Suprapubic skin (tissue), 4 donors: ENCODE results near the gene FUBP1. TPM values are rescaled to one million over a fixed set of nuclear protein-coding genes. Genes with fewer than 3 reads are reported as not detected.

ENCODE experiments used
- DNase-seq, 2 donors: peaks; one replicate each; pipeline ENCODE4 v3.0.0-alpha.2; 2019; ENCODE audit warnings: low spot score in 2 of 2
- H3K27ac ChIP-seq: fragments of 200-600 bp; sonication (generic); one replicate; pipeline ENCODE4 v1.5.1; 2019
- H3K27me3 ChIP-seq: fragments of 200-600 bp; sonication (generic); one replicate; pipeline ENCODE4 v1.5.1; 2019
- H3K36me3 ChIP-seq: fragments of 200-600 bp; sonication (generic); one replicate; pipeline ENCODE4 v1.5.1; 2019
- H3K4me1 ChIP-seq: fragments of 200-600 bp; sonication (generic); one replicate; pipeline ENCODE4 v1.5.1; 2019
- H3K4me3 ChIP-seq: fragments of 200-600 bp; sonication (generic); one replicate; pipeline ENCODE4 v1.5.1; 2019; ENCODE audit warnings: mild to moderate bottlenecking
- H3K9me3 ChIP-seq: fragments of 200-600 bp; sonication (generic); one replicate; pipeline ENCODE4 v1.5.1; 2019
- CTCF ChIP-seq, 2 donors: fragments of 200-600 bp in 1 of 2; fragments of 450-650 bp in 1 of 2; sonication (generic) in 1 of 2; IDR thresholded peaks; one replicate each; pipeline ENCODE4 v1.5.1; 2016 to 2019; ENCODE audit warnings: antibody characterized with exemption in 2 of 2, mild to moderate bottlenecking in 1 of 2, moderate library complexity in 1 of 2
- EP300 ChIP-seq: sonication (generic); formaldehyde crosslinking; IDR thresholded peaks from one replicate; pipeline ENCODE4 v1.6.1; 2017; ENCODE audit warnings: antibody characterized with exemption
- POLR2A ChIP-seq, 2 donors: fragments of 450-650 bp; IDR thresholded peaks; one replicate each; pipeline ENCODE4 v1.6.1; 2017; ENCODE audit warnings: antibody characterized with exemption in 2 of 2, mild to moderate bottlenecking in 2 of 2, moderate library complexity in 2 of 2
- POLR2AphosphoS5 ChIP-seq, 3 donors: sonication (generic); formaldehyde crosslinking; IDR thresholded peaks; one replicate each; pipeline ENCODE4 v1.6.1; 2017; ENCODE audit warnings: antibody characterized with exemption in 3 of 3
- WGBS: methylation state at CpG from one replicate; pipeline ENCODE4 v1.1.5; 2018; 5-methylcytosine and 5-hydroxymethylcytosine counted together
- total RNA-seq, 4 donors: library from RNA; depleted of rRNA; stranded (reverse); fragments of >200 nt; gene quantifications; one replicate each; pipeline ENCODE4 v1.1.0, GENCODE V29; 2016

The FUBP1 gene
- total RNA-seq, 4 donors from 2014 or later, result 57.9 to 178 (median 68.5) TPM

- 59% methylated on average over 3 of the region's 3 CpGs for WGBS
- Histone ChIP-seq H3K27me3 (no peaks in the 10 kb centered on the region), H3K4me1 (peaks cover 31% of the 10 kb centered on the region), H3K36me3 (peaks cover 10% of the 10 kb centered on the region), H3K27ac (no peak overlapping the region), H3K9me3 (no peaks in the 10 kb centered on the region), H3K4me3 (no peak overlapping the region)
- no peak for DNase-seq
- no peak for TF ChIP-seq POLR2AphosphoS5 (IDR thresholded peaks at IDR 0.05)
- TF ChIP-seq CTCF (IDR thresholded peaks at IDR 0.05), result no peak
- TF ChIP-seq POLR2A (IDR thresholded peaks at IDR 0.05), result no peak
- no peak for TF ChIP-seq EP300
Measured at GRCh38 chr1:78009836-78010235, 31.0 kb upstream of the FUBP1 start.

GRCh38 chr1:78009276-78009675 lies 30.4 kb upstream of the FUBP1 start:
- Histone ChIP-seq H3K27me3 (no peaks in the 10 kb centered on the region), H3K4me1 (peaks cover 31% of the 10 kb centered on the region), H3K9me3 (no peaks in the 10 kb centered on the region), H3K36me3 (peaks cover 5% of the 10 kb centered on the region), H3K27ac (no peak overlapping the region), H3K4me3 (no peak overlapping the region)
- TF ChIP-seq POLR2AphosphoS5 (IDR thresholded peaks at IDR 0.05) (no peak), EP300 (no peak), CTCF (IDR thresholded peaks at IDR 0.05) (no peak), POLR2A (IDR thresholded peaks at IDR 0.05) (no peak)
- 89% methylated on average over 3 of the region's 3 CpGs for WGBS
- DNase-seq, result no peak

GRCh38 chr1:78007677-78008341 lies 28.9 kb upstream of the FUBP1 start:
- H3K9me3 ChIP-seq, result no peaks in the 10 kb centered on the region
- no peaks in the 10 kb centered on the region for H3K36me3 ChIP-seq
- DNase-seq, result no peak
- H3K4me1 ChIP-seq, result peaks cover 40% of the 10 kb centered on the region
- H3K4me3 ChIP-seq, result peak overlapping the region; percentile 62
- TF ChIP-seq CTCF (IDR thresholded peaks at IDR 0.05) (no peak), POLR2AphosphoS5 (IDR thresholded peaks at IDR 0.05) (no peak), POLR2A (IDR thresholded peaks at IDR 0.05) (no peak), EP300 (no peak)
- 79% methylated on average over 4 of the region's 4 CpGs for WGBS
- no peak overlapping the region for H3K27ac ChIP-seq
- H3K27me3 ChIP-seq, result no peaks in the 10 kb centered on the region

GRCh38 chr1:78006521-78006920 lies 27.6 kb upstream of the FUBP1 start:
- Histone ChIP-seq H3K27ac (peak overlapping the region; percentile 91), H3K9me3 (no peaks in the 10 kb centered on the region), H3K36me3 (no peaks in the 10 kb centered on the region), H3K4me3 (peak overlapping the region; percentile 62), H3K27me3 (no peaks in the 10 kb centered on the region), H3K4me1 (peaks cover 40% of the 10 kb centered on the region)
- TF ChIP-seq POLR2AphosphoS5 (IDR thresholded peaks at IDR 0.05) (no peak), EP300 (no peak)
- no peak for DNase-seq

DNA sequence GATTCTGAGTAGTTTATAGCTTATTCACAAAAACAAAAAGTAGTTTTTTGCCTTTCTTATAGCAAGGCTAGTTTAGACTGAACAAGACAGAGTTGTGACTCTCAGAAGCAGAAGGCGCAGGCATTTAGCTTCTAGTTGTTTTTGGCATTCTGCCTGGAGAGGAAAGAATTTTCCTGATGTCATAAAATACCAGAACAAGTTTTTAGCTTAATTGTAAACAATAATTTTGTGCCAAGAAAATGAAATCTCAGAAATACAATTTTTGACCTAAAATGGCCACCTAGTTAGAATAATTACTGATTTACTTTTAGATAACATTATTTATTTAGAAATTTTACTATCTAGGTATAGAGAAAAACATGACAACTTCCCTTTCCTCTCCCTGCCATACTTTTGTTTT lies 26.9 kb upstream of the FUBP1 start:
- TF ChIP-seq CTCF (IDR thresholded peaks at IDR 0.05) (no peak), POLR2A (IDR thresholded peaks at IDR 0.05) (peak in 1 of 2 donors; percentile 45), EP300 (no peak)
- Histone ChIP-seq H3K27me3 (no peaks in the 10 kb centered on the region), H3K27ac (peak overlapping the region; percentile 91), H3K36me3 (no peaks in the 10 kb centered on the region), H3K9me3 (no peaks in the 10 kb centered on the region), H3K4me3 (peak overlapping the region; percentile 62), H3K4me1 (peaks cover 36% of the 10 kb centered on the region)
- 7% methylated on average over 1 of the region's 1 CpG for WGBS
- no peak for DNase-seq

DNA sequence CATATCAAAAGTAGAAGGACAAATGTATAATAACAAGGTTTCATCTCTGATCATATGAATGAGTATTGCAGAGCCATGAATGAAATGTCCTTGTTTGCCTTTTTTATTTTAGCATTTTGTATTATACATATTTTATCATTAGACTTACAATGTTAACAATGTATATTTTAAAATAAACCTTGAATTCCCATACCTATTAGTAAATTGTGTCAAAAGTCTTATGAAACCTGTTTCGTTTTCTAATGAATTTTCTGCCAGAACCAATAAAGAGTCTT lies 26.5 kb upstream of the FUBP1 start:
- no peaks in the 10 kb centered on the region for H3K27me3 ChIP-seq
- H3K4me3 ChIP-seq, result peak overlapping the region; percentile 62

More for the DNA sequence above, 26.5 kb upstream of the FUBP1 start:
- DNase-seq, result no peak
- WGBS, result 0% methylated on average over 1 of the region's 1 CpG
- H3K4me1 ChIP-seq, result peaks cover 34% of the 10 kb centered on the region
- TF ChIP-seq POLR2A (IDR thresholded peaks at IDR 0.05) (no peak), EP300 (no peak), CTCF (IDR thresholded peaks at IDR 0.05) (no peak)
- peak overlapping the region; percentile 91 for H3K27ac ChIP-seq
- no peaks in the 10 kb centered on the region for H3K9me3 ChIP-seq
- H3K36me3 ChIP-seq, result no peaks in the 10 kb centered on the region
